NCI-H82 treated with DMSO at 0.1 percent for 48 hours (cell line): ENCODE data around the gene TSHR.

Experiments
- DNase-seq: peaks from one replicate; lab custom pipeline; 2025; ENCODE audit not compliant: unreplicated experiment; lab: John Stamatoyannopoulos, UW

TSHR gene

GRCh38 chr14:81170104-81170828 lies 214.8 kb downstream of the TSHR start:
- DNase-seq = peak; percentile 69

- DNase-seq = no peak
Measured at GRCh38 chr14:81170829-81171195, 215.4 kb downstream of the TSHR start.

- no peak for DNase-seq
Measured at GRCh38 chr14:81172353-81172752, 216.9 kb downstream of the TSHR start.

DNA sequence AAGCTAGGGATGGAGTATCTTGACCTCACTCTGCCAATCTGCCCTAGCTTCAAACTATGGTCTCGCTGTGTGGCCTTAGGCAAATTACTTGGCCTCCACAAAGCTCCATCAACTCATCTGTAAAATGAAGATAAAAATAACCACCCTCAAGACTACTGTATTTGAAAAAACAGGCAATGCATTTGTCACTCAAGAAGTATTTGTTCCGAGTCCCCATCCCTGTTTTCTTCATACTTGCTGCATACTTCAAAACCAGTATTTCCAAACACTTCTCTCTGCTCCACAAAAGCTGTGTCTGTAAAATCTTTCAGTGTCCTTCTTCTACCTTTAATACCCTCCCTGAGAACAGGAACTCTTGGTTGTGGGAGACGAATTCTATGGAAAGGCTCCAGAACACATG lies 217.5 kb downstream of the TSHR start:
- DNase-seq = no peak

GRCh38 chr14:81176241-81176640 lies 220.8 kb downstream of the TSHR start:
- DNase-seq = no peak

GRCh38 chr14:81177225-81177624 lies 221.8 kb downstream of the TSHR start:
- no peak for DNase-seq

DNA sequence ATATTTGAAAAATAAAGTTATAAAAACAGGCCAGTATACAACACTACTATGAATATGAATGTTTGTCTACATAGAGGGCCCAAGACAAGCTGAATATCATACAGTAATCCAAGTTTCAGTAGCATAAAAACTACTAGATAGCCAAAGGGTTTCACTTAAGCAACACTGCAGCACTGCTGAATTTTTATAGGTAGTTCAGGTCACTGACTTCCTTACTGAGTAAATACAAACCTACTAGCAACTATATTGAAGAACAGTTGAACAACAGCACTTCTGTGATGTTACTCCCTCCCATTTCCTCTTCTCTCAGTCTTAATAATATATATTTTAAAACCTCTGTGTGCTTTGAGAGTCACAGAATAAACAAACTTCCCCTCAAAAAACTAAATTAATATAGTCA lies 222.6 kb downstream of the TSHR start:
- DNase-seq = no peak

- no peak for DNase-seq
Measured at GRCh38 chr14:81179631-81180030, 224.2 kb downstream of the TSHR start.

- DNase-seq = no peak
Measured at GRCh38 chr14:81187832-81188522, 232.6 kb downstream of the TSHR start.

DNA sequence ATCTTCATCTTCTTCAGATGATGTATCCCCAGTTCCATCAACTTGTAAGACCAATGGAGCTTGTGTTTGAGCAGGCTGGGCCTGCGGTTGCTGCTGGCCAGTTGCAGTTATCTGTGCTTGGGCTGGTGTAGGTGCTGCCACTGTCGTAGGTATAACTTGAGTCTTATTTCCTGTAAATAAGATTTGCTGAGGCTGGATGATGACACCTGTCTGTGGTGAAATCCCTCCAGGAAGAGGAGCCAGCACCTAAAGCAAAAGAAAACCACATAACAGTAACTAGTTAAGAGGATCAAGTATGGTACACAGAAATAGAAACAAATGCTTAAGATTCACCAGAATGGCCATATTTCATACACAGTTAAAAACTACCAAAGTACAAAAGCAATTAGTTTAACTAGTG lies 237.2 kb downstream of the TSHR start:
- no peak for DNase-seq

DNA sequence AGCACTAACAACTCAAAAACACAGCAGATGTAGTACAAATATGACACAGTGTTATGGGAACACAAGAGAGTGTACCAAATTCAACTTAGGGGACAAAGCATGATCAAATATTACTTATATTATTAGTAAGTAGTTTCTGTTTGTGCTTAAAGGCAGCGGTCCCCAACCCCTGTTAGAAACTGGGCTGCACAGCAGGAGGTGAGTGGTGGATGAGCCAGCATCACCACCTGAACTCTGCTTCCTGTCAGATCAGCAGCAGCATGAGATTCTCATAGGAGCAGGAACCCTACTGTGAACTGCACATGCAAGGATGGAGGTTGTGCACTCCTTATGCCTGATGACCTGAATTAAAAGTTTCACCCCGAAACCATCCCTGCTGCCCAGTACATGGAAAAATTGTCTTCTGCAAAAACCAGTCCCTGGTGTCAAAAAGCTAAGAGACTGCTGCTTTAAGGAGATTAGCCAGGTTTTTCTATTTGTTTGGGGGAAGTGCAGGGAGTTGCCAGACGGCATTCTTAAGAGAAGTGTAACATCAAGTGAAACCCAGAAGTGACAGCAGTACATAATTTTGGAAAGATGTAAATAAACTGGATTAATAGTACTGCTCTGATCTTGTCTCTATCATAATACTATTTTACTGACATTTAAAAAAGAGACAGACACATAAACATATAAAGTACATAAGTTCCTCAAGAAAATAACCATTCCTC lies 238.7 kb downstream of the TSHR start:
- DNase-seq = no peak
